Endothelial cell of umbilical vein (primary cell): ENCODE data around the gene SYT17. TPM values are rescaled to one million over a fixed set of nuclear protein-coding genes. Genes with fewer than 3 reads are reported as not detected.

Experiments
- BruUV-seq: library from RNA; stranded (reverse); fragments of 400-500 nt; replicated peaks from 2 replicates; lab custom pipeline; 2021; lab: Mats Ljungman, UMichigan
- CTCF ChIA-PET: fragments of 300-600, 350-600 bp; sonication (Branson Sonifier 250); formaldehyde crosslinking; loops from one replicate; lab custom pipeline; 2021; ENCODE audit warnings: antibody characterized with exemption, inconsistent platforms; lab: Charles Lee
- POLR2A ChIA-PET: fragments of 300-600, 350-600 bp; sonication (Branson Sonifier 250); formaldehyde crosslinking; loops from one replicate; lab custom pipeline; 2021; ENCODE audit warnings: antibody characterized with exemption, inconsistent platforms; lab: Charles Lee
- DNase-seq: peaks from one replicate; pipeline ENCODE4 v3.0.0-alpha.2; 2011; ENCODE audit warnings: low read depth, low spot score
- FAIRE-seq: peaks from 2 replicates; lab custom pipeline; 2011; peaks lifted over from hg19 to GRCh38; lab: Jason Lieb, UNC
- H2AFZ ChIP-seq: 2 replicates; pipeline ENCODE4 v1.6.0; 2012; ENCODE audit warnings: low read depth, low read length, control low read depth, inconsistent platforms
- H3K27ac ChIP-seq: 2 replicates; pipeline ENCODE4 v1.5.1; 2011; ENCODE audit warnings: low read depth, mild to moderate bottlenecking, control low read depth, low read length, moderate library complexity; ENCODE audit not compliant: insufficient read depth
- H3K27me3 ChIP-seq, 2 experiments: 2 replicates each; pipeline versions ENCODE4 v1.6.0 to v1.6.1; 2011; ENCODE audit warnings: low read length in 2 of 2, mixed read lengths in 1 of 2; ENCODE audit not compliant: control insufficient read depth in 2 of 2, insufficient read depth in 2 of 2
- H3K36me3 ChIP-seq, 2 experiments: 2 replicates in 1 of 2; 3 replicates in 1 of 2; pipeline ENCODE4 v1.5.1; 2011; ENCODE audit warnings: low read length in 2 of 2, mild to moderate bottlenecking in 1 of 2, moderate library complexity in 1 of 2; ENCODE audit not compliant: control insufficient read depth in 2 of 2, insufficient read depth in 2 of 2; ENCODE audit errors: extremely low read depth in 1 of 2
- H3K4me1 ChIP-seq: 3 replicates; pipeline ENCODE4 v1.5.1; 2011; ENCODE audit warnings: mild to moderate bottlenecking, low read length; ENCODE audit not compliant: control insufficient read depth, insufficient read depth; ENCODE audit errors: extremely low read depth
- H3K4me2 ChIP-seq: 2 replicates; pipeline ENCODE4 v1.6.1; 2011; ENCODE audit warnings: low read length, control low read depth, mixed read lengths; ENCODE audit not compliant: insufficient read depth
- H3K4me3 ChIP-seq, 3 experiments: fragments of 200-600 bp in 1 of 3; sonication (generic), shearing (Covaris generic) in 1 of 3; replicated peaks in 1 of 3; 2 replicates each; pipeline ENCODE4 v1.5.1; 2011 to 2016; ENCODE audit warnings: control low read depth in 3 of 3, low read length in 3 of 3, mild to moderate bottlenecking in 2 of 3, inconsistent platforms in 1 of 3, low read depth in 1 of 3, moderate library complexity in 1 of 3; ENCODE audit not compliant: insufficient read depth in 1 of 3
- H3K79me2 ChIP-seq: 2 replicates; pipeline ENCODE4 v1.6.0; 2012; ENCODE audit warnings: low read length, inconsistent platforms; ENCODE audit not compliant: control insufficient read depth, insufficient read depth
- H3K9ac ChIP-seq: replicated peaks from 2 replicates; pipeline ENCODE3; 2011; ENCODE audit warnings: low read length, control low read depth; ENCODE audit not compliant: insufficient read depth; ENCODE audit errors: extremely low read depth
- H3K9me1 ChIP-seq: replicated peaks from 3 replicates; pipeline ENCODE4 v1.6.0; 2011; ENCODE audit warnings: mild to moderate bottlenecking, low read length; ENCODE audit not compliant: control insufficient read depth, insufficient read depth; ENCODE audit errors: extremely low read depth
- H3K9me3 ChIP-seq: replicated peaks from 2 replicates; pipeline ENCODE4 v1.5.1; 2012; ENCODE audit warnings: low read length, inconsistent platforms; ENCODE audit not compliant: control insufficient read depth, insufficient read depth
- H4K20me1 ChIP-seq: replicated peaks from 2 replicates; pipeline ENCODE3; 2011; ENCODE audit warnings: mild to moderate bottlenecking, low read length; ENCODE audit not compliant: control insufficient read depth, insufficient read depth; ENCODE audit errors: extremely low read depth
- CTCF ChIP-seq, 2 donors: IDR thresholded peaks; 1 replicate in 1 of 2; 2 replicates in 1 of 2; pipeline ENCODE4 v1.5.1; 2011; ENCODE audit warnings: low read length in 2 of 2, mild to moderate bottlenecking in 2 of 2, moderate library complexity in 2 of 2, control low read depth in 1 of 2, inconsistent platforms in 1 of 2, low read depth in 1 of 2; ENCODE audit not compliant: insufficient read depth in 1 of 2; ENCODE audit errors: extremely low read depth in 1 of 2
- EZH2 ChIP-seq: IDR thresholded peaks from 2 replicates; pipeline ENCODE4 v1.6.1; 2012; ENCODE audit warnings: borderline replicate concordance, low read depth, mild to moderate bottlenecking, moderate library complexity, low read length, inconsistent platforms; ENCODE audit not compliant: severe bottlenecking
- FOS ChIP-seq: IDR thresholded peaks from 2 replicates; pipeline ENCODE4 v1.6.1; 2011; ENCODE audit warnings: mild to moderate bottlenecking, low read length, moderate library complexity, borderline replicate concordance; ENCODE audit not compliant: insufficient read depth
- GATA2 ChIP-seq: IDR thresholded peaks from 2 replicates; pipeline ENCODE4 v1.7.0; 2011; ENCODE audit warnings: low read depth, mild to moderate bottlenecking, moderate library complexity, mixed read lengths, low read length; ENCODE audit not compliant: insufficient read length, insufficient read depth
- MYC ChIP-seq: IDR thresholded peaks from one replicate; pipeline ENCODE4 v1.6.1; 2011; ENCODE audit warnings: mild to moderate bottlenecking, low read depth, low read length
- POLR2A ChIP-seq: IDR thresholded peaks from 2 replicates; pipeline ENCODE4 v1.6.1; 2012; ENCODE audit warnings: low read depth, mild to moderate bottlenecking, control low read depth, low read length
- POLR2AphosphoS5 ChIP-seq: IDR thresholded peaks from 2 replicates; pipeline ENCODE4 v1.6.1; 2012; ENCODE audit warnings: low read depth, mild to moderate bottlenecking, control low read depth, low read length, moderate library complexity; ENCODE audit not compliant: insufficient read depth
- dilution Hi-C: fragments of 300-500 bp; cut with MboI; formaldehyde crosslinking; loops from one replicate; pipeline ENCODE4 v1.15.0; 2019; ENCODE audit warnings: low sequenced_read_pairs; ENCODE audit not compliant: extremely low pct_ligation_motif_present
- intact Hi-C: fragments of 100-400 bp; cut with micrococcal nuclease; formaldehyde crosslinking; loops from one replicate; pipeline ENCODE4 v1.10.0; 2022
- polyA plus RNA-seq, 4 experiments: library from polyadenylated mRNA; depleted of rRNA in 3 of 4; stranded (reverse) in 3 of 4; unstranded in 1 of 4; fragments of >200 nt; gene quantifications; 2 replicates each; pipeline versions ENCODE4 v1.2.1 to v1.2.3, GENCODE V29; 2011 to 2012; ENCODE audit warnings: missing spikeins in 1 of 4
- total RNA-seq: library from RNA; stranded (reverse); gene quantifications from 2 replicates; pipeline ENCODE4 v1.2.3, GENCODE V29; 2021
- TF ChIP-seq, protein P1 (sequence below): IDR thresholded peaks from 2 replicates; pipeline ENCODE4 v1.6.1; 2011; ENCODE audit not compliant: insufficient read depth, insufficient read length

The SYT17 gene
- total and polyA plus RNA-seq, 2 donors (not counting 3 experiments of a cell fraction or from before 2014, with no cell fraction given): 1.9 to 4.2 TPM

GRCh38 chr16:19213885-19214284 is 45.8 kb downstream of the SYT17 start:
- FAIRE-seq (no peak), DNase-seq (no peak)
- H3K9me3 ChIP-seq: no peaks in the 10 kb centered on the region
- no peaks in the 10 kb centered on the region for H3K27me3 ChIP-seq
- intact Hi-C loops (no loop called here), dilution Hi-C loops (no loop called here)
- TF ChIP-seq POLR2AphosphoS5: no peak
- TF ChIP-seq GATA2: no peak
- no peak for TF ChIP-seq POLR2A
- TF ChIP-seq, protein P1, sequence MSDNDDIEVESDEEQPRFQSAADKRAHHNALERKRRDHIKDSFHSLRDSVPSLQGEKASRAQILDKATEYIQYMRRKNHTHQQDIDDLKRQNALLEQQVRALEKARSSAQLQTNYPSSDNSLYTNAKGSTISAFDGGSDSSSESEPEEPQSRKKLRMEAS: no peak
- TF ChIP-seq FOS: no peak
- TF ChIP-seq EZH2: no peak
- ChIA-PET CTCF (no interaction called here), POLR2A (no interaction called here)
- H3K27ac ChIP-seq: no peak overlapping the region
- H3K4me1 ChIP-seq: no peaks in the 10 kb centered on the region
- H4K20me1 ChIP-seq: no peaks in the 10 kb centered on the region
- BruUV-seq: no TSS peak
- no peak overlapping the region for H3K4me2 ChIP-seq
- H3K36me3 ChIP-seq: no peaks in the 10 kb centered on the region
- H3K9ac ChIP-seq: no peak overlapping the region
- H3K4me3 ChIP-seq: no peak overlapping the region
- H3K79me2 ChIP-seq: no peaks in the 10 kb centered on the region
- H2AFZ ChIP-seq: no peak overlapping the region
- no peaks in the 10 kb centered on the region for H3K9me1 ChIP-seq

GRCh38 chr16:19215705-19216104 is 47.7 kb downstream of the SYT17 start:
- no peaks in the 10 kb centered on the region for H4K20me1 ChIP-seq
- POLR2A ChIA-PET: no interaction called here
- no peak overlapping the region for H3K4me3 ChIP-seq
- H3K4me2 ChIP-seq: no peak overlapping the region
- DNase-seq (no peak), FAIRE-seq (no peak)
- dilution Hi-C loops (no loop called here), intact Hi-C loops (no loop called here)
- BruUV-seq: no TSS peak
- TF ChIP-seq, protein P1: no peak
- TF ChIP-seq GATA2 (no peak), CTCF (IDR thresholded peaks at IDR 0.05; ENCODE audit: extremely low read depth in 1 of 2, insufficient read depth in 1 of 2, low read depth in 1 of 2, low read length in 2 of 2) (no peak), POLR2A (no peak), POLR2AphosphoS5 (no peak), MYC (no peak), FOS (no peak), EZH2 (no peak)
- H3K36me3 ChIP-seq: no peaks in the 10 kb centered on the region
- H3K9me3 ChIP-seq: no peaks in the 10 kb centered on the region
- H3K4me1 ChIP-seq: no peaks in the 10 kb centered on the region
- H3K79me2 ChIP-seq: no peaks in the 10 kb centered on the region
- CTCF ChIA-PET: no interaction called here
- H3K27me3 ChIP-seq: no peaks in the 10 kb centered on the region
- H2AFZ ChIP-seq: no peak overlapping the region
- H3K27ac ChIP-seq: no peak overlapping the region
- no peaks in the 10 kb centered on the region for H3K9me1 ChIP-seq
- H3K9ac ChIP-seq: no peak overlapping the region
